GM18505 (cell line): ENCODE measurements around the gene ERG.

Experiments
- ATAC-seq: cut with Tn5 transposase; IDR thresholded peaks from one replicate; pipeline ENCODE4 v1.9.1; 2021; ENCODE audit not compliant: unreplicated experiment
- POLR2A ChIP-seq: IDR thresholded peaks from 4 replicates; pipeline ENCODE4 v1.6.1; 2011; ENCODE audit warnings: borderline replicate concordance; ENCODE audit not compliant: insufficient read depth, insufficient read length; ENCODE audit errors: extremely low read depth

Gene ERG

GRCh38 chr21:38428211-38428610 lies 70.1 kb downstream of the ERG start:
- TF ChIP-seq POLR2A: no peak

DNA sequence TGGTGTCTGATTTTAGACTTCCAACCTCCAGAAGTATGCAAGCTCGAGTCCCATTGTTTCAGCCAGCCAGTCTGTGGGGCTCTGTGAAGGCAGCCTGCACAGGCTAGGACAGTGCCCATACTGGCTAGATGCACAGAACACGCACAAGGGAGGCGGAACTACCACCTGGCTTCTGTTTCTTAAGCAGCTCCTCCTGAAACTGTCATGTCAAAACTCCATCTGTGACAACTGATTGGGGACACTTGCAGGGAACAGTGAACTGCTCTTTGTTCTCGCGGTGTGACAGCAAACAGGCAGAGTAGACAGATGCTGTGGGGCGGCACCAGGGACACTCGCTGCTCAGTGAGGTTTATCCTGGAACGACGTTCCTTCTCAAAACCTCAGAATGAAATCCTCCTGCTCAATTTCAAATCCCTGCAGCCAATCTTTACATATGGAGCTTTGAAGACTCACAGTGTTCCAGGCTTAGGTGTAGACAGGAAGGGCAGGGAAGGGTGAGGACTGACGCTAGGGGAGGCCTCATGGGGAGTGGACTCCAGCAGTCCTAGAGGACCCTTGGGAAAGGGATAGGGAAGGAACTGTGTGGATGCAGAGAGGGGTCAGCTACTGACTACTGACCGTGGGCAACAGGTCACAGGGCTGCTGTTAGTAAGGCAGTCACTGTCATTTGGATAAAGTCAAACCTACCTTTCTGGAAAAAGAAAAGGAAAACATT lies 73.8 kb downstream of the ERG start:
- no peak for TF ChIP-seq POLR2A
- ATAC-seq: no peak

More at GRCh38 chr21:38428211-38428610, 70.1 kb downstream of the ERG start:
- ATAC-seq: no peak

GRCh38 chr21:38422082-38422481 lies 76.2 kb downstream of the ERG start:
- TF ChIP-seq POLR2A: no peak
- no peak for ATAC-seq

- no peak for TF ChIP-seq POLR2A
- no peak for ATAC-seq
Observed at GRCh38 chr21:38420140-38420539, 78.1 kb downstream of the ERG start.

DNA sequence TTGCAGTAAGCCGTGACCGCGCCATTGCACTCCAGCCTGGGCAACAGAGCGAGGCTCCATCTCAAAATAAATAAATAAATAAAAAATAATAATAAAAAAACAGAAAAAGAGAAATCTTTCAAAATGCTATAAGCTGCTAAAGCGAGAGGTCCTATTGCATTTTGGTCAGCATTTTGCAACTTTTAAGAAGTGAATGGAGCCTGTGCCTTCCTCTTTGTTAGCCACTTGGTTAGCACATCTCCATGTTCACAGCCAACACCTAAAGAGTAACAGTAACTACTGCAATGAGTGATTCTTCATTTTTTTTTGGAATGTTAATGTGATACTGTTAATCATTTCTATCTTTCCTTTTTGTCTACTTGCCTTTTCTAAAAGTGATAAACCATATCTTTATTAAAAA lies 80.6 kb downstream of the ERG start:
- ATAC-seq: no peak
- TF ChIP-seq POLR2A: no peak

GRCh38 chr21:38416791-38417190 lies 81.5 kb downstream of the ERG start:
- no peak for TF ChIP-seq POLR2A
- ATAC-seq: no peak

- ATAC-seq: no peak
- no peak for TF ChIP-seq POLR2A
Observed at GRCh38 chr21:38413958-38414548, 84.2 kb downstream of the ERG start.

DNA sequence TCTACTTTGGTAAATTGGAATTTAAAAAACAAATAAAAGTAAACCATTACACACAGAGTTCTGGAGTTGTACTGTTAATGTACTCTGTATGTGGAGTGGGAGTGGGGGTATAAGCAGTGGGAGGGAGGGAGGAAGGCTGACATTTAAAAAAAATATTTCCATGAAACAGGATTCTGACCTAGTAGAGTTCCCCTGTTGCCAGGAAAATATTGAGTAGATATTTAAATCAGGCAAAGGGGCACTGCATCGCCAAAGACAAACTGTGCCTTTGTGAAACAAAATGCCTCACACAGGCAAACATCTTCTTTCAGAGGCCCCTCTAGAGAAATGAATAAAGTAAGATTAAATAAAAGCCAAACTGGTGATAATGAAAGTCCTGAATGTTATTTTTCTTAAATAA lies 87.8 kb downstream of the ERG start:
- no peak for ATAC-seq

DNA sequence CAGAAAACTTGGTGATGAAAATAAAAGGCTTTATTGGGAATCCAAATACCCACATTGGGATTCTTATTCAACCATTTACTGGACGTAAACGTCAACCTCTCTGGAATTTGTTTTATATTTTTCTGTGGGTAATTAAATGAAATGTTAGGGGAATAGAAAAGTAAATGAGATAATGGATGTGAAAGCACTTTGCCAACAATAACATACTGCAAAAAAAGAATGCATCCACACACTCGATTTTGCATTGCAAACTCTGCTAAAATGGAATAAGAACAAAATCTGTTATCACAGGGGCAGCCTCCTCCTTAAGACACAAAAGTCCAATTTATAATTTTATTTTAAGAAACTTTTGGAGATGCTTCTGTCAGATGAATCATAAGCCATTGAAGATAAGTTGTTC lies 88.4 kb downstream of the ERG start:
- TF ChIP-seq POLR2A: no peak
- no peak for ATAC-seq

More for the DNA sequence above, 87.8 kb downstream of the ERG start:
- no peak for TF ChIP-seq POLR2A

DNA sequence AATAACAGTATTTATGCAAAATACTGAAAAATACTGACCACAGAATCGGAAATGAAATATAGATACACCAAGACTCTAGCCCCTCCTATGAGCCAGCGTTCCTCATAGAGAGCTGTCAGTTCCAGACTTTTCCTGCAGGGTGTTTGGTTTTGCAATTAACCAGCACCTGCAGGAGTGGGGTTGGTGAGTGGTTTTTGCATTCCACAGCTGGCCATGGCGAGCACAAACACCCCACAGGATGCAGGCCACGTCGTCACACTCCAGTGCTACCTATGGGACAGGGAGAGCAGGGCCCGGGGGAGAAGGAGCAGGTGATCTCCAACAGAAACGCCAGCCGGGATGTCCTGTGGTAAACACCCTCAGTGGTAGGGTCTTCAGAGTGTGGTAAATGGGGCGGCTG lies 94.1 kb downstream of the ERG start:
- ATAC-seq: no peak
- no peak for TF ChIP-seq POLR2A

DNA sequence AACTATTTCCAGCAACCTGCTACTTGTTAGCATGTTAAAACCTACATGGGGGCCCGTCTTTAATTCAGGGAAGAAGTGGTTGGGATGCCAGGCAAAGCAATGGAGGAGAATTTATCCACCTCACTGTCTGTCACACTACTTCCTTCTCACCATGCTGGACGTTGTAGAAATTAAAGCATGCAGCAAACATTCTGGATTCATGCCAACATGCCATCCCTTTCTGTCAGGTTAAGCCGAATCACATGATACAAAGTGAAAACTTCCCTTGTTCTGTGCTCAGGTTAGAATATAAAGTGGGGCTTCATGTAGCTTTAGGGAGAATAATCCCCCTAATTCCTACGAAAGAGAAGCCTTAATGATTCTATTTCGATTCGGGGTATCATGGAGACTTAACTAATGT lies 95.5 kb downstream of the ERG start:
- ATAC-seq: no peak

GRCh38 chr21:38402291-38402690 lies 96.0 kb downstream of the ERG start:
- no peak for ATAC-seq
- no peak for TF ChIP-seq POLR2A

More for the DNA sequence above, 95.5 kb downstream of the ERG start:
- no peak for TF ChIP-seq POLR2A

DNA sequence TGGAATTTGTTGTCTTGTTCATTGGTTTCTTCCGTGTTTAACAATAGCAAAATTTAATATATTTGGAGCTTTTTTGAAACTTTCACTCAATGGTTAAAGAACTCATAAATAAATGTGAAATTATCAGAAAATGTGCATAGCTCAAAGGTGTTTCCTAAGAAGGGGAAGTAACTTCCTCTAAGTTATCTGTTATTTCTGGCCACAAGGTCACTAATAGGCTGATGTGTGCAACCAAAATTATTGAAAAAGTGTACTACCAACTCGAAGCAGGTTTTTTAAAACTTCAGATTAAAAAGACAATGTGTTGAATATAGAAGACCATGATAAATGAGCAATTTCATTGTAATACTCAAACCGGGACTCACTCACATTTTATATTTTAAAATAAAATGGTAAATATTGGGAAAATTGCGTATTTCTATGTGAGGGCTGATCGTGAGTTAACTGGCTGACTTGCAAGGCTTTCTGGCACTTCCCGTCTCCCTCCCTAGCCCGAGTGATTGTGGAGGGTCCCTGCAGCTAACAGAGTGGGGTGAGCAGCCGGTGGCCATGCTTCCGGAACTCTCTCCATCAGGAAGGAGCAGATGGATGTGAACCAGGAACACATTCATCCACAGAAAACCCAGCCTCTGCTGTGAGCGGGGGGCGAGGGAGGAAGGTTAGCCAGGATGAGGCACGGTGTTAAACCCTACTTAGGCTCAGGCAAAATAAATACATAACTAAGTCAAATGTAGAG lies 96.9 kb downstream of the ERG start:
- TF ChIP-seq POLR2A: no peak
- ATAC-seq: no peak

DNA sequence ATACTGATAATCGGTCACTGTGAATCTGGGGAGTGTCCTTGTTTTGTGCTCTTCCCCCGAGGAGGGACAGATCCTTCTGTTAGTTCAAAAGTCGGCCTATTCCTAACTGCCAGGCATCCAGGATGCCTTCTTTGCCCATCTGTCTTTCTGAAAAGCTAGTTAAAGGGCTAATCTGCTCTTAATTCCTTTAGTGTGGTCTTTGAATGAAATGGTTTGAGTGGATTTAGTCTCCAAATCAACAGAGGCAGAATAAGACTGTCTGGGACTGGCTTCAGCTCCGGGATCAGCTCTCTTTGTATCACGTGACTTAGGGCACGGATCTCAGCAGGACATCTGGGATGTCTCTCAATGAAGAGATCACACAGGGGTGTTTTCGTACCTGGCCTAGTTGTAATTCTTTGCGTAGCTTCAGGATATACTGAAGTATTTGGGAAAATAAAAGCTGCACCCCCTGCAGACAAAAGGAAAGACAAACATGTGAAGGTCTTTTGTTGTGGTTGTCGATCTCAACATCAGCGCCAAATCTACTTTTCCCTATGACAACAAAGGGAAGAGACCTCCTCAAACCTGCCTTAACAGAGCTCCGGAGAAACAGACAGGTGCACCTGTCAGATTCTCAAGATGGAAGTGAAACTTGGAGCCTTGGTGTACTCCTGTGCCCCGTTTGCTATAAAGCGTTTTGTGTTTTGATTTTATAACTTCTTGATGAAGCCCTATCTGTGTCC lies 97.9 kb downstream of the ERG start:
- no peak for ATAC-seq

DNA sequence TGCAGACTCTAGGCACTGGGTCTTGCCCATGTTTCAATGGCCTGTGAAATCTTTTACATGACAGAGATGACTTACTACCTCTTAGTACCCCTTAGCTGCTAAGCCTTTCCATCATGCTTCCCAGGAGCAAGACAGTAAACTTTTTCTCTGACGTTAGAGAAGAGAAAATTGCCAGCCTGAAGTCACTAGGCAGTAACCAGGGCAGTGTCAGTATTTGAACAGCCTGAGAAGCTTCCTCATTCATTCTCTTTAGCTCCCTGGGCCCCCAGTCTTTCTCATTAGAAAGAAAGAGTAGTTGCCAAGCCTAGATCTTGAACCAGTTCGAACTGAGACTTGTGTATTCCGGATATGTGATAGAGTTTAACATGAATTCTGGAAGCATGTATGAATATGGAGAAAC lies 99.2 kb downstream of the ERG start:
- no peak for ATAC-seq
- no peak for TF ChIP-seq POLR2A

More for the DNA sequence above, 97.9 kb downstream of the ERG start:
- TF ChIP-seq POLR2A: no peak
